Activated gamma-delta T cell treated with Interleukin-2 at 50 U/mL for 16 hours (primary cell): ENCODE results near the gene BMP4.
"Not testable (repeated sequence)": the region's sequence is repeated elsewhere in the genome, so short reads cannot be mapped to it uniquely, and the experiment has no call there.

ENCODE experiments used
- DNase-seq: peaks from one replicate; pipeline ENCODE4 v3.0.0-alpha.2; 2020

Gene BMP4

GRCh38 chr14:53956427-53957201 is at the start of gene BMP4:
TSS of gene BMP4 (minus strand) at chr14:53956825. CDS start at chr14:53952222, 4,603 bp downstream.
- DNase-seq: no peak

- no peak for DNase-seq
Observed at GRCh38 chr14:54003064-54003463, 46.4 kb upstream of the BMP4 start.

GRCh38 chr14:54002653-54003052 is 46.0 kb upstream of the BMP4 start:
- DNase-seq: no peak

GRCh38 chr14:54001189-54001878 is 44.7 kb upstream of the BMP4 start:
- no peak for DNase-seq

GRCh38 chr14:54000341-54000811 is 43.8 kb upstream of the BMP4 start:
- DNase-seq: no peak

GRCh38 chr14:53999061-53999488 is 42.5 kb upstream of the BMP4 start:
- no peak for DNase-seq

GRCh38 chr14:53996041-53996440 is 39.4 kb upstream of the BMP4 start:
- DNase-seq: no peak

GRCh38 chr14:53993920-53994607 is 37.4 kb upstream of the BMP4 start:
- DNase-seq: no peak

GRCh38 chr14:53990978-53991377 is 34.4 kb upstream of the BMP4 start:
- no peak for DNase-seq

- DNase-seq: not testable (repeated sequence)
Observed at GRCh38 chr14:53986718-53987117, 30.1 kb upstream of the BMP4 start.

- not testable (repeated sequence) for DNase-seq
Observed at GRCh38 chr14:53984958-53985357, 28.3 kb upstream of the BMP4 start.

GRCh38 chr14:53983112-53983511 is 26.5 kb upstream of the BMP4 start:
- no peak for DNase-seq

- no peak for DNase-seq
Observed at GRCh38 chr14:53982546-53982945, 25.9 kb upstream of the BMP4 start.

- DNase-seq: no peak
Observed at GRCh38 chr14:53979747-53980642, 23.4 kb upstream of the BMP4 start.

- DNase-seq: no peak
Observed at GRCh38 chr14:53979113-53979681, 22.6 kb upstream of the BMP4 start.

- no peak for DNase-seq
Observed at GRCh38 chr14:53978194-53978593, 21.6 kb upstream of the BMP4 start.

- DNase-seq: no peak
Observed at GRCh38 chr14:53975444-53975843, 18.8 kb upstream of the BMP4 start.

GRCh38 chr14:53971521-53971920 is 14.9 kb upstream of the BMP4 start:
- DNase-seq: no peak

GRCh38 chr14:53969326-53969725 is 12.7 kb upstream of the BMP4 start:
- no peak for DNase-seq

GRCh38 chr14:53968726-53969125 is 12.1 kb upstream of the BMP4 start:
- DNase-seq: no peak

GRCh38 chr14:53967606-53968005 is 11.0 kb upstream of the BMP4 start:
- DNase-seq: no peak

GRCh38 chr14:53964249-53964648 is 7.6 kb upstream of the BMP4 start:
- DNase-seq: no peak
